Gastroesophageal sphincter (tissue), 4 donors: ENCODE measurements around the gene PHPT1. TPM values are rescaled to one million over a fixed set of nuclear protein-coding genes. Genes with fewer than 3 reads are reported as not detected.
"Not testable (repeated sequence)": the region's sequence is repeated elsewhere in the genome, so short reads cannot be mapped to it uniquely, and the experiment has no call there.

Source experiments
- ATAC-seq: fragments of 150-250 bp; one replicate; pipeline ENCODE4 v1.9.1; 2016; ENCODE audit warnings: mild to moderate bottlenecking, moderate library complexity
- H3K27ac ChIP-seq, 4 donors: fragments of 200-600 bp; sonication (generic) in 3 of 4; 1 replicate in 3 of 4; 2 replicates in 1 of 4; pipeline ENCODE4 v1.5.1; 2016 to 2019
- H3K27me3 ChIP-seq: fragments of 200-600 bp; sonication (generic); one replicate; pipeline ENCODE4 v1.5.1; 2019
- H3K36me3 ChIP-seq, 2 donors: fragments of 200-600 bp; sonication (generic); one replicate each; pipeline ENCODE4 v1.5.1; 2019; ENCODE audit warnings: control low read depth in 1 of 2
- H3K4me1 ChIP-seq, 3 donors: fragments of 200-600 bp; sonication (generic); 1 replicate in 2 of 3; 2 replicates in 1 of 3; pipeline ENCODE4 v1.5.1; 2016 to 2019; ENCODE audit warnings: control low read depth in 2 of 3
- H3K4me3 ChIP-seq, 2 donors: fragments of 200-600 bp; sonication (generic); one replicate each; pipeline ENCODE4 v1.5.1; 2019; ENCODE audit warnings: mild to moderate bottlenecking in 1 of 2, moderate library complexity in 1 of 2
- H3K9me3 ChIP-seq, 3 donors: fragments of 200-600 bp; sonication (generic); one replicate each; pipeline ENCODE4 v1.5.1; 2017 to 2019; ENCODE audit warnings: control low read depth in 2 of 3
- EP300 ChIP-seq: sonication (generic); formaldehyde crosslinking; IDR thresholded peaks from one replicate; pipeline ENCODE4 v1.6.1; 2017; ENCODE audit warnings: antibody characterized with exemption, mild to moderate bottlenecking
- POLR2A ChIP-seq, 2 donors: fragments of 450-650 bp; IDR thresholded peaks; one replicate each; pipeline ENCODE4 v1.6.1; 2017; ENCODE audit warnings: antibody characterized with exemption in 2 of 2, mild to moderate bottlenecking in 2 of 2, moderate library complexity in 1 of 2
- POLR2AphosphoS5 ChIP-seq: sonication (generic); formaldehyde crosslinking; IDR thresholded peaks from one replicate; pipeline ENCODE4 v1.6.1; 2017; ENCODE audit warnings: antibody characterized with exemption
- WGBS, 2 donors: methylation state at CpG; one replicate each; pipeline ENCODE4 v1.1.5; 2018; ENCODE audit warnings: low coverage in 1 of 2; 5-methylcytosine and 5-hydroxymethylcytosine counted together
- total RNA-seq, 4 donors: library from RNA; depleted of rRNA; stranded (reverse); fragments of >200 nt; gene quantifications; one replicate each; pipeline ENCODE4 v1.1.0, GENCODE V29; 2016
- TF ChIP-seq, protein P1 (sequence below), 4 experiments: fragments of 200-600 bp in 2 of 4; fragments of 450-650 bp in 2 of 4; sonication (generic) in 1 of 4; IDR thresholded peaks; one replicate each; pipeline ENCODE4 v1.5.1; 2017 to 2019; ENCODE audit warnings: antibody characterized with exemption in 4 of 4, mild to moderate bottlenecking in 2 of 4, moderate library complexity in 2 of 4

The PHPT1 gene
- total RNA-seq, 4 donors from 2014 or later, result 33.7 to 63.5 (median 43.7) TPM

DNA sequence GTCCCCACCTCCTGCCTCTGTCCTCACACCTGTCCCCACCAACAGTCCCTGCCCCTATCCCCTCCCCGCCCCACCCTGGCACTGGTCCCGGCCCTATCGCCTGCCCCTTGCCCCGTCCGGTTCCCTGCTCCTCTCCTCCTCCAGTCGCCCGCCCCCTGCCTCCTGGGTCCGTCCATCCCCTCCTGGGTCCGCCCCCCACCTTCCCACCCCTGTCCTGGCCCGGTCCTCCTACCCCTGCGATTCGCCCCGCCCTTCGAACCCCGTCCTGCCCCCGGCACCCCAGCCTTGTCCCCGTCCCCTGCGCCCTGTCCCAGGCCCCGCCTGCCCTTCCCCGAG lies 16.5 kb downstream of the PHPT1 start:
- TF ChIP-seq POLR2A (IDR thresholded peaks at IDR 0.05) (no peak), EP300 (no peak), POLR2AphosphoS5 (no peak)
- TF ChIP-seq, protein P1, sequence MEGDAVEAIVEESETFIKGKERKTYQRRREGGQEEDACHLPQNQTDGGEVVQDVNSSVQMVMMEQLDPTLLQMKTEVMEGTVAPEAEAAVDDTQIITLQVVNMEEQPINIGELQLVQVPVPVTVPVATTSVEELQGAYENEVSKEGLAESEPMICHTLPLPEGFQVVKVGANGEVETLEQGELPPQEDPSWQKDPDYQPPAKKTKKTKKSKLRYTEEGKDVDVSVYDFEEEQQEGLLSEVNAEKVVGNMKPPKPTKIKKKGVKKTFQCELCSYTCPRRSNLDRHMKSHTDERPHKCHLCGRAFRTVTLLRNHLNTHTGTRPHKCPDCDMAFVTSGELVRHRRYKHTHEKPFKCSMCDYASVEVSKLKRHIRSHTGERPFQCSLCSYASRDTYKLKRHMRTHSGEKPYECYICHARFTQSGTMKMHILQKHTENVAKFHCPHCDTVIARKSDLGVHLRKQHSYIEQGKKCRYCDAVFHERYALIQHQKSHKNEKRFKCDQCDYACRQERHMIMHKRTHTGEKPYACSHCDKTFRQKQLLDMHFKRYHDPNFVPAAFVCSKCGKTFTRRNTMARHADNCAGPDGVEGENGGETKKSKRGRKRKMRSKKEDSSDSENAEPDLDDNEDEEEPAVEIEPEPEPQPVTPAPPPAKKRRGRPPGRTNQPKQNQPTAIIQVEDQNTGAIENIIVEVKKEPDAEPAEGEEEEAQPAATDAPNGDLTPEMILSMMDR (IDR thresholded peaks at IDR 0.05), result no peak
- whole genome bisulfite sequencing, 2 donors, result 0% methylated on average over 2 of the region's 20 CpGs; no CpG with 5 or more reads in 1 of the 2 donors
- H3K27ac ChIP-seq, result peak overlapping the region; percentile 87 to 93 (median 92)

DNA sequence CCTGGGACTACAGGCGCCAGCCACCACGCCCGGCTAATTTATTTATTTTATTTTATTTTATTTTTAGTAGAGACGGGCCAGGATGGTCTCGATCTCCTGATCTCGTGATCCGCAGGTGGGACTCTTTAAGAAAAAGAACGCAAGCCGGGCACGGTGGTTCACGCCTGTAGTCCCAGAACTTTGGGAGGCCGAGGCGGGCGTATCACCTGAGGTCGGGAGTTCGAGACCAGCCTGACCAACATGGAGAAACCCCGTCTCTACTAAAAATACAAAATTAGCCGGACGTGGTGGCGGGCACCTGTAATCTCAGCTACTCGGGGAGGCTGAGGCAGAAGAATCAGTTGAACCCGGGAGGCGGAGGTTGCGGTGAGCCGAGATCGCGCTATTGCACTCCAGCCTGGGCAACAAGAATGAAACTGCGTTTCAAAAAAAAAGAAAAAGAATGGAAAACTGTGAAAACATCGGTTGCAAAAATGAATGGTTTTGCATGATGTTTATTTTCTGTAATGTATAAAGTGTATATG lies 17.8 kb downstream of the PHPT1 start:
- Histone ChIP-seq H3K4me3 (peak overlapping the region; percentile 86 to 95), H3K4me1 (peaks cover 3 to 32% (median 11%) of the 10 kb centered on the region in 3 donors), H3K27ac (peak overlapping the region in 3 of 4 donors; percentile 92 to 93 (median 93)), H3K36me3 (peaks cover 0 to 28% of the 10 kb centered on the region in 2 donors)
- WGBS, 2 donors, result 79 to 99% methylated on average over 8 to 16 of the region's 29 CpGs
- not testable (repeated sequence) for ATAC-seq, H3K9me3 ChIP-seq, H3K27me3 ChIP-seq

More for the DNA sequence above, 16.5 kb downstream of the PHPT1 start:
- Histone ChIP-seq H3K36me3 (peaks cover 0 to 40% of the 10 kb centered on the region in 2 donors), H3K4me1 (peaks cover 3 to 32% (median 11%) of the 10 kb centered on the region in 3 donors), H3K9me3 (no peaks in the 10 kb centered on the region), H3K4me3 (peak overlapping the region; percentile 86 to 95), H3K27me3 (no peaks in the 10 kb centered on the region)
- ATAC-seq, result peak; percentile 20

DNA sequence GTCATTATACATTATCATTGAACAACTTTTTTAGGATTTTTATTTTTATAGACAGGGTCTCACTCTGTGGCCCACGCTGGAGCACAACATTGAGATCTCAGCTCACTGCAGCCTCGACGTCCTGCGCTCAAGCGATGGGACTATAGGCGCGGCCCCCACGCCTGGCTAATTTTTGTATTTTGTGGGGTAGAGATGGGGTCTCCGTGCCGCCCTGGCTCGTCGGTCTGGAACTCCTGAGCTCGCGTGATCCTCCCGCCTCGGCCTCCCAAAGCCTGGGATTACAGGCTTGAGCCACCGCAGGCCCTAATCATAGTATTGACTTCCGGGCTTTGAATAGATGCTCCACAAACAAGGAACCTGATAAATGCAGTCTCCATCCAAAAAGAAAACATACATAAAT lies 18.3 kb downstream of the PHPT1 start:
- WGBS, 2 donors, result 97 to 98% methylated on average over 7 to 10 of the region's 18 CpGs
- Histone ChIP-seq H3K4me1 (peaks cover 3 to 32% (median 11%) of the 10 kb centered on the region in 3 donors), H3K9me3 (no peaks in the 10 kb centered on the region), H3K36me3 (peaks cover 0 to 23% of the 10 kb centered on the region in 2 donors), H3K4me3 (no peak overlapping the region), H3K27ac (no peak overlapping the region), H3K27me3 (no peaks in the 10 kb centered on the region)
- TF ChIP-seq POLR2AphosphoS5, result no peak
- TF ChIP-seq EP300, result no peak
- TF ChIP-seq, protein P1 (IDR thresholded peaks at IDR 0.05), result no peak
- no peak for TF ChIP-seq POLR2A (IDR thresholded peaks at IDR 0.05)
- no peak for ATAC-seq

DNA sequence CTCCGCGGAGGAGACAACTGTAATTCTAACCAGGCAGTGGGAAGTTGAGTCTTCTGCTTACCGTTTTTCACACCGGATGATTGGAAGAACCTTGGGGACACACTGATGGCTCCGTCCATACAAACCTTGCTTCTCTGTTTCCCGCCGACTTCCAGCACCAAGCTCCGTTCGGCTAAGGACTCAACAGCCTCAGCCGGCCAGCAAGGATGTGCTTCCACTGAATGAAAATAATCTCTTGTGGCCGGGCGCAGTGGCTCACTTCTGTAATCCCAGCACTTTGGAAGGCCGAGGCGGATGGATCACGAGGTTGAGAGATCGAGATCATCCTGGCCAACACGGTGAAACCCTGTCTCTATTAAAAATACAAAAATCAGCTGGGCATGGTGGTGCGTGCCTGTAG lies 18.7 kb downstream of the PHPT1 start:
- Histone ChIP-seq H3K4me1 (peaks cover 3 to 32% (median 11%) of the 10 kb centered on the region in 3 donors), H3K27ac (no peak overlapping the region), H3K27me3 (no peaks in the 10 kb centered on the region), H3K36me3 (peaks cover 0 to 18% of the 10 kb centered on the region in 2 donors), H3K4me3 (no peak overlapping the region), H3K9me3 (no peaks in the 10 kb centered on the region)
- no peak for ATAC-seq
- TF ChIP-seq EP300 (no peak), POLR2AphosphoS5 (no peak), POLR2A (IDR thresholded peaks at IDR 0.05) (no peak)
- TF ChIP-seq, protein P1 (IDR thresholded peaks at IDR 0.05), result no peak
- 98% methylated on average over 16 of the region's 18 CpGs for WGBS, 2 donors

DNA sequence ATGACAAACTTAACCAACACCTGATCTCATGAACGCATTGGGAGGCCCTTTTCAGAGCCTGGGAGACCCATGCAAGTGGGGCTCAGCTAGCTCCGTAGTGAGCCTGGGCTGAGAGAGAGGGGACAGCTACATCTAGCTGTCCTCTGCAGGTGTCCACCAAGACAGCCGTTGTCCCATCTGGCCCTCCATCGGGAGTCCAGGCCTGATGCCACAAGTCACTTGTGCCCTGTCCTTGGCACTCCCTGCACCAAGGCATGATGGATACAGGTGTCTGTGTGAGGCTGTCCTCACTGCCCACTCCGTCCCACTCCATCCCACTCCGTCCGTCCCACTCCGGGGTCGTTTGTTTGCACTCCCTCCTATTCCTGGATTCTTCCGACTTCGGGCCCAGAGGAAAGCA lies 19.4 kb downstream of the PHPT1 start:
- Histone ChIP-seq H3K27me3 (no peaks in the 10 kb centered on the region), H3K4me3 (no peak overlapping the region), H3K4me1 (peaks cover 3 to 30% (median 11%) of the 10 kb centered on the region in 3 donors), H3K36me3 (peaks cover 0 to 11% of the 10 kb centered on the region in 2 donors), H3K27ac (no peak overlapping the region), H3K9me3 (no peaks in the 10 kb centered on the region)
- WGBS, 2 donors, result 66% methylated on average over 3 of the region's 11 CpGs; no CpG with 5 or more reads in 1 of the 2 donors
- ATAC-seq, result no peak
- TF ChIP-seq POLR2A (IDR thresholded peaks at IDR 0.05) (no peak), POLR2AphosphoS5 (no peak), EP300 (no peak)
- TF ChIP-seq, protein P1 (IDR thresholded peaks at IDR 0.05), result no peak

DNA sequence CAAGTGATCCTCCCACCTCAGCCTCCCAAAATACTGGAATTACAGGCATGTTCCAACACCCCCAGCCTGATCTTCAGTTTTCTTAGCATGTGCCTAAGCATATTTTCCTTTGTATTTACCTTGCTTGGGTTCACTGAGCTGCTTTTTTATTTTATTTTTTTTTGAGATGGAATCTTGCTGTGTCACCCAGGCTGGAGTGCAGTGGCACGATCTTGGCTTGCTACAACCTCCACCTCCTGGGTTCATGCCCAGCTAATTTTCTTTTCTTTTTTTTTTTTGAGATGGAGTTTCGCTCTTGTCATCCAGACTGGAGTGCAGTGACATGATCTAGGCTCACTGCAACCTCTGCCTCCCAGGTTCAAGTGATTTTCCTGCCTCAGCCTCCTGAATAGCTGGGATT lies 20.4 kb downstream of the PHPT1 start:
- 86 to 100% methylated on average over 1 to 2 of the region's 2 CpGs for WGBS, 2 donors
- not testable (repeated sequence) for H3K4me3 ChIP-seq, H3K27ac ChIP-seq, H3K36me3 ChIP-seq, H3K9me3 ChIP-seq, H3K27me3 ChIP-seq, ATAC-seq
- peaks cover 3 to 20% (median 11%) of the 10 kb centered on the region in 3 donors for H3K4me1 ChIP-seq
